ENCODE data around the gene ZMYND19.

GRCh38 chr9:137626464-137626863, 36.2 kb upstream of the ZMYND19 start:
- TF ChIP-seq, protein P1, sequence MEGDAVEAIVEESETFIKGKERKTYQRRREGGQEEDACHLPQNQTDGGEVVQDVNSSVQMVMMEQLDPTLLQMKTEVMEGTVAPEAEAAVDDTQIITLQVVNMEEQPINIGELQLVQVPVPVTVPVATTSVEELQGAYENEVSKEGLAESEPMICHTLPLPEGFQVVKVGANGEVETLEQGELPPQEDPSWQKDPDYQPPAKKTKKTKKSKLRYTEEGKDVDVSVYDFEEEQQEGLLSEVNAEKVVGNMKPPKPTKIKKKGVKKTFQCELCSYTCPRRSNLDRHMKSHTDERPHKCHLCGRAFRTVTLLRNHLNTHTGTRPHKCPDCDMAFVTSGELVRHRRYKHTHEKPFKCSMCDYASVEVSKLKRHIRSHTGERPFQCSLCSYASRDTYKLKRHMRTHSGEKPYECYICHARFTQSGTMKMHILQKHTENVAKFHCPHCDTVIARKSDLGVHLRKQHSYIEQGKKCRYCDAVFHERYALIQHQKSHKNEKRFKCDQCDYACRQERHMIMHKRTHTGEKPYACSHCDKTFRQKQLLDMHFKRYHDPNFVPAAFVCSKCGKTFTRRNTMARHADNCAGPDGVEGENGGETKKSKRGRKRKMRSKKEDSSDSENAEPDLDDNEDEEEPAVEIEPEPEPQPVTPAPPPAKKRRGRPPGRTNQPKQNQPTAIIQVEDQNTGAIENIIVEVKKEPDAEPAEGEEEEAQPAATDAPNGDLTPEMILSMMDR (tag by site-specific recombination; IDR thresholded peaks at IDR 0.05): no peak
- TF ChIP-seq YY1 (tag by site-specific recombination; IDR thresholded peaks at IDR 0.05): no peak

Data from HEK293 (cell line).